ENCODE data around the gene EFCAB8.
"Not testable (repeated sequence)": the region's sequence is repeated elsewhere in the genome, so short reads cannot be mapped to it uniquely, and the experiment has no call there.

DNA sequence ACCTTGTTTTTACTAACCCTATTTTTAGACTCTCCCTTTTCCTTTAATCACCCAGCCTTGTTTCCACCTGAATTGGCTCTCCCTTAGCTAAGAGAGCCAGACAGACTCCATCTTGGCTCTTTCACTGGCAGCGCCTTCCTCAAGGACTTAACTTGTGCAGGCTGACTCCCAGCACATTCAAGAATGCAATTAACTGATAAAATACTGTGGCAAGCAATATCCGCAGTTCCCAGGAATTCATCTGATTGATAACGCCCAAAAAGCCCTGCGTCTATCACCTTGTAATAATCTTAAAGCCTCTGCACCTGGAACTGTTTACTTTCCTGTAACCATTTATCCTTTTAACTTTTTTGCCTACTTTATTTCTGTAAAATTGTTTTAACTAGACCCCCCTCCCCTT, 116.4 kb downstream of the EFCAB8 start:
- not testable (repeated sequence) for TF ChIP-seq CTCF, POLR2A (IDR thresholded peaks at IDR 0.05)
